Liver (tissue), 9 donors: ENCODE measurements around the gene HEG1. TPM values are rescaled to one million over a fixed set of nuclear protein-coding genes. Genes with fewer than 3 reads are reported as not detected.

Source experiments
- DNase-seq: peaks from one replicate; pipeline ENCODE4 v3.0.0-alpha.2; 2017; ENCODE audit warnings: low spot score
- H3K27ac ChIP-seq, 2 donors: one replicate each; pipeline ENCODE4 v1.7.0; 2013; ENCODE audit warnings: inconsistent platforms in 2 of 2, low read length in 2 of 2, control low read depth in 1 of 2, low read depth in 1 of 2, mild to moderate bottlenecking in 1 of 2
- H3K27me3 ChIP-seq, 4 donors: one replicate each; pipeline versions ENCODE4 v1.6.1 to v1.7.0; 2013; ENCODE audit warnings: low read length in 3 of 4, inconsistent platforms in 1 of 4, mild to moderate bottlenecking in 1 of 4, moderate library complexity in 1 of 4; ENCODE audit not compliant: control insufficient read depth in 4 of 4, insufficient read depth in 4 of 4
- H3K36me3 ChIP-seq, 4 donors: one replicate each; pipeline versions ENCODE4 v1.6.1 to v1.7.0; 2013; ENCODE audit warnings: low read length in 3 of 4, mild to moderate bottlenecking in 3 of 4, low read depth in 1 of 4, moderate library complexity in 1 of 4; ENCODE audit not compliant: control insufficient read depth in 4 of 4, insufficient read depth in 3 of 4
- H3K4me1 ChIP-seq, 4 donors: one replicate each; pipeline versions ENCODE4 v1.6.1 to v1.7.0; 2013; ENCODE audit warnings: low read length in 3 of 4, mild to moderate bottlenecking in 3 of 4, moderate library complexity in 1 of 4; ENCODE audit not compliant: control insufficient read depth in 4 of 4, insufficient read depth in 4 of 4
- H3K4me3 ChIP-seq, 3 donors: one replicate each; pipeline versions ENCODE4 v1.6.1 to v1.7.0; 2013; ENCODE audit warnings: low read length in 3 of 3, control low read depth in 1 of 3, low read depth in 1 of 3, mild to moderate bottlenecking in 1 of 3
- H3K9ac ChIP-seq, 2 donors: one replicate each; pipeline ENCODE4 v1.7.0; 2013; ENCODE audit warnings: low read length in 2 of 2, mild to moderate bottlenecking in 2 of 2, moderate library complexity in 2 of 2, control low read depth in 1 of 2, low read depth in 1 of 2
- H3K9me3 ChIP-seq, 4 donors: one replicate each; pipeline versions ENCODE4 v1.6.1 to v1.7.0; 2013; ENCODE audit warnings: low read length in 3 of 4; ENCODE audit not compliant: control insufficient read depth in 4 of 4
- EGR1 ChIP-seq, 2 donors: IDR thresholded peaks; 2 replicates each; pipeline ENCODE4 v1.6.1; 2016 to 2018; ENCODE audit warnings: antibody characterized with exemption in 2 of 2, low read depth in 2 of 2
- FOXA1 ChIP-seq: IDR thresholded peaks from 2 replicates; pipeline ENCODE4 v1.6.1; 2016; ENCODE audit warnings: antibody characterized with exemption
- FOXA2 ChIP-seq: IDR thresholded peaks from 2 replicates; pipeline ENCODE4 v1.6.1; 2016; ENCODE audit warnings: antibody characterized with exemption
- GABPA ChIP-seq, 2 donors: IDR thresholded peaks in 1 of 2; conservative IDR thresholded peaks in 1 of 2; 2 replicates each; pipeline ENCODE4 v1.6.1; 2016; ENCODE audit warnings: antibody characterized with exemption in 2 of 2, mild to moderate bottlenecking in 1 of 2, moderate library complexity in 1 of 2
- HNF4A ChIP-seq, 2 donors: conservative IDR thresholded peaks; 2 replicates each; pipeline ENCODE4 v1.6.1; 2016; ENCODE audit warnings: antibody characterized with exemption in 2 of 2, mild to moderate bottlenecking in 2 of 2
- HNF4G ChIP-seq: IDR thresholded peaks from 2 replicates; pipeline ENCODE4 v1.6.1; 2016; ENCODE audit warnings: antibody characterized with exemption
- JUND ChIP-seq, 2 donors: IDR thresholded peaks; 2 replicates each; pipeline ENCODE4 v1.6.1; 2016; ENCODE audit warnings: antibody characterized with exemption in 2 of 2
- NR2F2 ChIP-seq: IDR thresholded peaks from 2 replicates; pipeline ENCODE4 v1.6.1; 2016; ENCODE audit warnings: antibody characterized with exemption
- RAD21 ChIP-seq, 2 donors: IDR thresholded peaks; 2 replicates each; pipeline ENCODE4 v1.6.1; 2016; ENCODE audit warnings: antibody characterized with exemption in 2 of 2, mild to moderate bottlenecking in 2 of 2
- RXRA ChIP-seq, 2 donors: IDR thresholded peaks; 2 replicates each; pipeline ENCODE4 v1.6.1; 2017 to 2018; ENCODE audit warnings: antibody characterized with exemption in 2 of 2, mild to moderate bottlenecking in 1 of 2
- SP1 ChIP-seq: IDR thresholded peaks from 2 replicates; pipeline ENCODE4 v1.6.1; 2018; ENCODE audit warnings: antibody characterized with exemption, mild to moderate bottlenecking
- TAF1 ChIP-seq: conservative IDR thresholded peaks from 2 replicates; pipeline ENCODE4 v1.6.1; 2016; ENCODE audit warnings: antibody characterized with exemption, mild to moderate bottlenecking
- YY1 ChIP-seq: IDR thresholded peaks from 2 replicates; pipeline ENCODE4 v1.6.1; 2016; ENCODE audit warnings: antibody characterized with exemption, mild to moderate bottlenecking
- WGBS: extraction: QIAGEN DNeasy Blood & Tissue Kit; methylation state at CpG from one replicate; pipeline ENCODE4 v1.1.7; 2013; 5-methylcytosine and 5-hydroxymethylcytosine counted together
- polyA plus RNA-seq, 2 donors: library from polyadenylated mRNA; stranded (reverse) in 1 of 2; unstranded in 1 of 2; fragments of 200-250 nt in 1 of 2; fragments of >200 nt in 1 of 2; fragmentation: Nextera tagmentation in 1 of 2; extraction: Ambion mirVana in 1 of 2; gene quantifications; one replicate each; pipeline versions ENCODE4 v1.2.1 to v1.2.3, GENCODE V29; 2013 to 2015
- total RNA-seq, 2 donors: library from RNA; depleted of rRNA; stranded (reverse); fragments of >200 nt; gene quantifications; one replicate each; pipeline ENCODE4 v1.2.3, GENCODE V29; 2014
- TF ChIP-seq, protein P1 (sequence below): IDR thresholded peaks from 2 replicates; pipeline ENCODE4 v1.6.1; 2016; ENCODE audit warnings: antibody characterized with exemption
- TF ChIP-seq, protein P2 (sequence below): IDR thresholded peaks from 2 replicates; pipeline ENCODE4 v1.6.1; 2016; ENCODE audit warnings: antibody characterized with exemption
- TF ChIP-seq, protein P3 (sequence below): fragments of 150-350 bp; IDR thresholded peaks from 2 replicates; pipeline ENCODE4 v1.5.1; 2017; ENCODE audit warnings: improper control_type of control experiment, low read depth, low read length; ENCODE audit not compliant: missing input control
- TF ChIP-seq, protein P4 (sequence below): IDR thresholded peaks from 2 replicates; pipeline ENCODE4 v1.6.1; 2016; ENCODE audit warnings: antibody characterized with exemption, mild to moderate bottlenecking
- TF ChIP-seq, protein P5 (sequence below): IDR thresholded peaks from 2 replicates; pipeline ENCODE4 v1.6.1; 2016; ENCODE audit warnings: antibody characterized with exemption
- donor health status: healthy.
- donor health status: healthy.
- donor health status: healthy.
- donor health status: healthy.
- donor health status: healthy.

Gene HEG1
- total and polyA plus RNA-seq, 4 donors, result 1.4 to 16.0 (median 5.3) TPM

DNA sequence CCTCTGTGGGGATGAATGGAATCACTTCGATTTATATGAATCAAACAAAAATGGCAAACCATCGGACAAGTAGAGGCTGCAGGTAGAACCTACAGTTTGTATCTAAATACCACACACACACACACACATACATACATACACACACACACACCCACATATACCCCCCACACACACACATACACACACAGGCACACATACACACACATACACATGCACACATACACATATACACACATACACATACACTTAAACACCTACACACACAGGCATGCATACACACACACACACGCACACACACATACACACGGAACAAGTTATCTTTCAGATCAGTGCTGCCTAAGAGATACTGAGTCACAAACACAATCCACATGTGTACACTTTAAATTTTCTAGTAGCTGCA lies 24.3 kb downstream of the HEG1 start:
- no peaks in the 10 kb centered on the region for H3K9me3 ChIP-seq
- no peak for TF ChIP-seq HNF4G
- TF ChIP-seq GABPA (IDR thresholded peaks at IDR 0.05 in 1 of 2, conservative IDR thresholded peaks at IDR 0.05 in 1 of 2), result no peak
- TF ChIP-seq FOXA2, result no peak
- TF ChIP-seq, protein P1, sequence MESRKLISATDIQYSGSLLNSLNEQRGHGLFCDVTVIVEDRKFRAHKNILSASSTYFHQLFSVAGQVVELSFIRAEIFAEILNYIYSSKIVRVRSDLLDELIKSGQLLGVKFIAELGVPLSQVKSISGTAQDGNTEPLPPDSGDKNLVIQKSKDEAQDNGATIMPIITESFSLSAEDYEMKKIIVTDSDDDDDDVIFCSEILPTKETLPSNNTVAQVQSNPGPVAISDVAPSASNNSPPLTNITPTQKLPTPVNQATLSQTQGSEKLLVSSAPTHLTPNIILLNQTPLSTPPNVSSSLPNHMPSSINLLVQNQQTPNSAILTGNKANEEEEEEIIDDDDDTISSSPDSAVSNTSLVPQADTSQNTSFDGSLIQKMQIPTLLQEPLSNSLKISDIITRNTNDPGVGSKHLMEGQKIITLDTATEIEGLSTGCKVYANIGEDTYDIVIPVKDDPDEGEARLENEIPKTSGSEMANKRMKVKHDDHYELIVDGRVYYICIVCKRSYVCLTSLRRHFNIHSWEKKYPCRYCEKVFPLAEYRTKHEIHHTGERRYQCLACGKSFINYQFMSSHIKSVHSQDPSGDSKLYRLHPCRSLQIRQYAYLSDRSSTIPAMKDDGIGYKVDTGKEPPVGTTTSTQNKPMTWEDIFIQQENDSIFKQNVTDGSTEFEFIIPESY, result no peak
- TF ChIP-seq, protein P2, sequence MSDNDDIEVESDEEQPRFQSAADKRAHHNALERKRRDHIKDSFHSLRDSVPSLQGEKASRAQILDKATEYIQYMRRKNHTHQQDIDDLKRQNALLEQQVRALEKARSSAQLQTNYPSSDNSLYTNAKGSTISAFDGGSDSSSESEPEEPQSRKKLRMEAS, result no peak
- TF ChIP-seq, protein P3, sequence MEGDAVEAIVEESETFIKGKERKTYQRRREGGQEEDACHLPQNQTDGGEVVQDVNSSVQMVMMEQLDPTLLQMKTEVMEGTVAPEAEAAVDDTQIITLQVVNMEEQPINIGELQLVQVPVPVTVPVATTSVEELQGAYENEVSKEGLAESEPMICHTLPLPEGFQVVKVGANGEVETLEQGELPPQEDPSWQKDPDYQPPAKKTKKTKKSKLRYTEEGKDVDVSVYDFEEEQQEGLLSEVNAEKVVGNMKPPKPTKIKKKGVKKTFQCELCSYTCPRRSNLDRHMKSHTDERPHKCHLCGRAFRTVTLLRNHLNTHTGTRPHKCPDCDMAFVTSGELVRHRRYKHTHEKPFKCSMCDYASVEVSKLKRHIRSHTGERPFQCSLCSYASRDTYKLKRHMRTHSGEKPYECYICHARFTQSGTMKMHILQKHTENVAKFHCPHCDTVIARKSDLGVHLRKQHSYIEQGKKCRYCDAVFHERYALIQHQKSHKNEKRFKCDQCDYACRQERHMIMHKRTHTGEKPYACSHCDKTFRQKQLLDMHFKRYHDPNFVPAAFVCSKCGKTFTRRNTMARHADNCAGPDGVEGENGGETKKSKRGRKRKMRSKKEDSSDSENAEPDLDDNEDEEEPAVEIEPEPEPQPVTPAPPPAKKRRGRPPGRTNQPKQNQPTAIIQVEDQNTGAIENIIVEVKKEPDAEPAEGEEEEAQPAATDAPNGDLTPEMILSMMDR, result no peak
- no peak for TF ChIP-seq RXRA (IDR thresholded peaks at IDR 0.05)
- no peak for TF ChIP-seq FOXA1
- TF ChIP-seq SP1, result no peak
- TF ChIP-seq RAD21 (IDR thresholded peaks at IDR 0.05), result no peak
- TF ChIP-seq JUND (IDR thresholded peaks at IDR 0.05), result no peak
- no peak for TF ChIP-seq EGR1 (IDR thresholded peaks at IDR 0.05; ENCODE audit: low read depth in 2 of 2)
- no peak overlapping the region for H3K4me3 ChIP-seq
- H3K27ac ChIP-seq, result no peak overlapping the region
- peaks cover 0 to 5% (median under 1%) of the 10 kb centered on the region in 4 donors for H3K4me1 ChIP-seq
- 74% methylated on average over 4 of the region's 4 CpGs for WGBS
- no peaks in the 10 kb centered on the region for H3K27me3 ChIP-seq
- DNase-seq, result no peak
- H3K9ac ChIP-seq, result no peak overlapping the region
- peaks cover 0 to 13% (median 2%) of the 10 kb centered on the region in 4 donors for H3K36me3 ChIP-seq

DNA sequence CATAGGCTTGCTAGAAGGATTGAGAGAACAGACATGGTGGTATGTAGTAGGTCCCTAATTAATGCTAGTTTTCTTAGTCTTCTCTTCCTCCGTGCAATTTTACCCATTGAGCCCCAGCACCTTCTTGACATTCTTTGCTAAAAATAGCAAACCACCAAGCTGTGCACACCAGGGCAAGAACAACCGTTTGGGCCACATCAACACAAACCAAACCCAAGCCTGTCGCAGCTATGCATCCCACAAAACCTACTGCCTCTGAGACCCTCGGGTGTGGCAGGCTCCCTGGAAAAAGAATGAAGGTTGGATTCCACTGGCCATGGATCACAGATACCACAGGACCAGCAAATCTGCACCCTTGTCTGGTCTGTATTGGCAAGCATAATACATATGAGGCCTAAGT lies 27.1 kb downstream of the HEG1 start:
- DNase-seq, result no peak
- Histone ChIP-seq H3K27ac (no peak overlapping the region), H3K9ac (no peak overlapping the region), H3K4me1 (peaks cover 0 to 5% (median under 1%) of the 10 kb centered on the region in 4 donors), H3K9me3 (no peaks in the 10 kb centered on the region), H3K4me3 (no peak overlapping the region), H3K27me3 (no peaks in the 10 kb centered on the region), H3K36me3 (peaks cover 0 to 17% (median 5%) of the 10 kb centered on the region in 4 donors)
- TF ChIP-seq, protein P2, result no peak
- TF ChIP-seq, protein P3, result no peak
- TF ChIP-seq, protein P4, sequence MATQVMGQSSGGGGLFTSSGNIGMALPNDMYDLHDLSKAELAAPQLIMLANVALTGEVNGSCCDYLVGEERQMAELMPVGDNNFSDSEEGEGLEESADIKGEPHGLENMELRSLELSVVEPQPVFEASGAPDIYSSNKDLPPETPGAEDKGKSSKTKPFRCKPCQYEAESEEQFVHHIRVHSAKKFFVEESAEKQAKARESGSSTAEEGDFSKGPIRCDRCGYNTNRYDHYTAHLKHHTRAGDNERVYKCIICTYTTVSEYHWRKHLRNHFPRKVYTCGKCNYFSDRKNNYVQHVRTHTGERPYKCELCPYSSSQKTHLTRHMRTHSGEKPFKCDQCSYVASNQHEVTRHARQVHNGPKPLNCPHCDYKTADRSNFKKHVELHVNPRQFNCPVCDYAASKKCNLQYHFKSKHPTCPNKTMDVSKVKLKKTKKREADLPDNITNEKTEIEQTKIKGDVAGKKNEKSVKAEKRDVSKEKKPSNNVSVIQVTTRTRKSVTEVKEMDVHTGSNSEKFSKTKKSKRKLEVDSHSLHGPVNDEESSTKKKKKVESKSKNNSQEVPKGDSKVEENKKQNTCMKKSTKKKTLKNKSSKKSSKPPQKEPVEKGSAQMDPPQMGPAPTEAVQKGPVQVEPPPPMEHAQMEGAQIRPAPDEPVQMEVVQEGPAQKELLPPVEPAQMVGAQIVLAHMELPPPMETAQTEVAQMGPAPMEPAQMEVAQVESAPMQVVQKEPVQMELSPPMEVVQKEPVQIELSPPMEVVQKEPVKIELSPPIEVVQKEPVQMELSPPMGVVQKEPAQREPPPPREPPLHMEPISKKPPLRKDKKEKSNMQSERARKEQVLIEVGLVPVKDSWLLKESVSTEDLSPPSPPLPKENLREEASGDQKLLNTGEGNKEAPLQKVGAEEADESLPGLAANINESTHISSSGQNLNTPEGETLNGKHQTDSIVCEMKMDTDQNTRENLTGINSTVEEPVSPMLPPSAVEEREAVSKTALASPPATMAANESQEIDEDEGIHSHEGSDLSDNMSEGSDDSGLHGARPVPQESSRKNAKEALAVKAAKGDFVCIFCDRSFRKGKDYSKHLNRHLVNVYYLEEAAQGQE, result no peak
- TF ChIP-seq NR2F2 (no peak), TAF1 (no peak), RAD21 (IDR thresholded peaks at IDR 0.05) (no peak), SP1 (no peak), FOXA2 (no peak), EGR1 (IDR thresholded peaks at IDR 0.05; ENCODE audit: low read depth in 2 of 2) (no peak), FOXA1 (no peak), HNF4A (conservative IDR thresholded peaks at IDR 0.05) (no peak), HNF4G (no peak), JUND (IDR thresholded peaks at IDR 0.05) (no peak), GABPA (IDR thresholded peaks at IDR 0.05 in 1 of 2, conservative IDR thresholded peaks at IDR 0.05 in 1 of 2) (no peak), RXRA (IDR thresholded peaks at IDR 0.05) (no peak), YY1 (no peak)
- TF ChIP-seq, protein P5, sequence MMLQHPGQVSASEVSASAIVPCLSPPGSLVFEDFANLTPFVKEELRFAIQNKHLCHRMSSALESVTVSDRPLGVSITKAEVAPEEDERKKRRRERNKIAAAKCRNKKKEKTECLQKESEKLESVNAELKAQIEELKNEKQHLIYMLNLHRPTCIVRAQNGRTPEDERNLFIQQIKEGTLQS, result no peak
- TF ChIP-seq, protein P1, result no peak
- 96% methylated on average over 4 of the region's 4 CpGs for WGBS
